H1 (cell line): ENCODE data around the gene TNFRSF8. TPM values are rescaled to one million over a fixed set of nuclear protein-coding genes. Genes with fewer than 3 reads are reported as not detected.

Source experiments
- CTCF ChIA-PET: fragments of 300-600 bp; sonication (Branson Sonifier 250); formaldehyde crosslinking; loops from one replicate; lab custom pipeline; 2021; ENCODE audit not compliant: partially characterized antibody; lab: Charles Lee
- POLR2A ChIA-PET: fragments of 300-600 bp; sonication (Branson Sonifier 250); formaldehyde crosslinking; loops from one replicate; lab custom pipeline; 2021; ENCODE audit warnings: inconsistent platforms; ENCODE audit not compliant: partially characterized antibody; lab: Charles Lee
- DNase-seq, 2 experiments: peaks; one replicate each; pipeline versions ENCODE4 v3.0.0 to v3.0.0-alpha.2; 2010 to 2022; ENCODE audit warnings: low spot score in 2 of 2, low read depth in 1 of 2, mixed read lengths in 1 of 2
- FAIRE-seq: peaks from 2 replicates; lab custom pipeline; 2011; peaks lifted over from hg19 to GRCh38; lab: Jason Lieb, UNC
- H2AFZ ChIP-seq: 2 replicates; pipeline ENCODE4 v1.8.1; 2012; ENCODE audit warnings: low read length, inconsistent platforms
- H2AK5ac ChIP-seq: 2 replicates; pipeline ENCODE4 v1.6.1; 2013; ENCODE audit warnings: low read depth, low read length
- H2BK120ac ChIP-seq: replicated peaks from 2 replicates; pipeline ENCODE3; 2013; ENCODE audit warnings: low read depth, low read length, inconsistent platforms
- H2BK12ac ChIP-seq: 2 replicates; pipeline ENCODE4 v1.6.1; 2013; ENCODE audit warnings: low read depth, low read length
- H2BK15ac ChIP-seq: 2 replicates; pipeline ENCODE4 v1.6.1; 2013; ENCODE audit warnings: low read length
- H2BK20ac ChIP-seq: 2 replicates; pipeline ENCODE4 v1.6.1; 2013; ENCODE audit warnings: low read length
- H2BK5ac ChIP-seq: 2 replicates; pipeline ENCODE4 v1.6.1; 2013; ENCODE audit warnings: low read depth, low read length
- H3K14ac ChIP-seq: 2 replicates; pipeline ENCODE4 v1.6.1; 2013; ENCODE audit warnings: inconsistent platforms; ENCODE audit not compliant: insufficient read length
- H3K18ac ChIP-seq: 2 replicates; pipeline ENCODE4 v1.6.1; 2013; ENCODE audit warnings: low read length; ENCODE audit errors: extremely low read depth
- H3K23ac ChIP-seq: 2 replicates; pipeline ENCODE4 v1.6.1; 2013; ENCODE audit warnings: inconsistent platforms; ENCODE audit not compliant: insufficient read length
- H3K23me2 ChIP-seq: 2 replicates; pipeline ENCODE4 v1.6.1; 2013; ENCODE audit warnings: low read depth, low read length
- H3K27ac ChIP-seq: 2 replicates; pipeline ENCODE4 v1.6.1; 2011; ENCODE audit warnings: low read depth, low read length, inconsistent platforms
- H3K27me3 ChIP-seq, 4 experiments: replicated peaks in 1 of 4; 1 replicate in 1 of 4; 2 replicates in 3 of 4; pipeline versions ENCODE4 v1.6.1 to v1.8.1; 2011 to 2013; ENCODE audit warnings: low read length in 3 of 4, mild to moderate bottlenecking in 3 of 4, inconsistent platforms in 2 of 4, mixed read lengths in 2 of 4, moderate library complexity in 1 of 4; ENCODE audit not compliant: control insufficient read depth in 3 of 4, insufficient read depth in 3 of 4; ENCODE audit errors: extremely low read depth in 1 of 4
- H3K36me3 ChIP-seq, 4 experiments: 2 replicates each; pipeline versions ENCODE4 v1.6.1 to v1.8.1; 2011 to 2013; ENCODE audit warnings: mild to moderate bottlenecking in 4 of 4, low read length in 3 of 4, moderate library complexity in 2 of 4, control low read depth in 1 of 4, inconsistent platforms in 1 of 4; ENCODE audit not compliant: insufficient read depth in 4 of 4, control insufficient read depth in 2 of 4
- H3K4ac ChIP-seq: replicated peaks from 2 replicates; pipeline ENCODE3; 2013; ENCODE audit warnings: low read length, low read depth, mixed read lengths, inconsistent platforms; ENCODE audit not compliant: insufficient read length
- H3K4me1 ChIP-seq, 4 experiments: replicated peaks in 1 of 4; 1 replicate in 1 of 4; 2 replicates in 3 of 4; pipeline versions ENCODE4 v1.6.1 to v1.8.1; 2011 to 2013; ENCODE audit warnings: low read length in 3 of 4, inconsistent platforms in 2 of 4, mixed read lengths in 1 of 4; ENCODE audit not compliant: insufficient read depth in 4 of 4, control insufficient read depth in 3 of 4
- H3K4me2 ChIP-seq, 2 experiments: 2 replicates each; pipeline versions ENCODE4 v1.6.1 to v1.8.1; 2011 to 2013; ENCODE audit warnings: low read depth in 2 of 2, low read length in 2 of 2, control low read depth in 1 of 2, inconsistent platforms in 1 of 2, mild to moderate bottlenecking in 1 of 2; ENCODE audit not compliant: insufficient read depth in 1 of 2
- H3K4me3 ChIP-seq, 4 experiments: fragments of 200-600, 300-600 bp in 1 of 4; sonication (generic), shearing (Covaris generic), sonication (Bioruptor Twin) in 1 of 4; 2 replicates each; pipeline versions ENCODE4 v1.5.1 to v1.8.1; 2011 to 2016; ENCODE audit warnings: low read length in 4 of 4, low read depth in 3 of 4, control low read depth in 2 of 4, inconsistent platforms in 2 of 4, mild to moderate bottlenecking in 2 of 4, mixed read lengths in 1 of 4, moderate library complexity in 1 of 4; ENCODE audit not compliant: insufficient read depth in 2 of 4; ENCODE audit errors: extremely low read depth in 1 of 4
- H3K56ac ChIP-seq: replicated peaks from 2 replicates; pipeline ENCODE3; 2013; ENCODE audit warnings: low read depth, mild to moderate bottlenecking, mixed read lengths, low read length, inconsistent platforms; ENCODE audit not compliant: insufficient read length
- H3K79me1 ChIP-seq: 2 replicates; pipeline ENCODE4 v1.6.1; 2013; ENCODE audit warnings: low read depth, low read length, control low read depth
- H3K79me2 ChIP-seq, 2 experiments: 2 replicates each; pipeline versions ENCODE4 v1.6.1 to v1.8.1; 2012 to 2013; ENCODE audit warnings: low read length in 2 of 2, mild to moderate bottlenecking in 2 of 2, inconsistent platforms in 1 of 2; ENCODE audit not compliant: insufficient read depth in 2 of 2, control insufficient read depth in 1 of 2
- H3K9ac ChIP-seq, 4 experiments: replicated peaks in 1 of 4; 1 replicate in 1 of 4; 2 replicates in 3 of 4; pipeline versions ENCODE4 v1.6.1 to v1.8.1; 2011 to 2013; ENCODE audit warnings: low read depth in 3 of 4, low read length in 3 of 4, control low read depth in 2 of 4, mild to moderate bottlenecking in 2 of 4, moderate library complexity in 2 of 4, inconsistent platforms in 1 of 4; ENCODE audit errors: extremely low read depth in 1 of 4
- H3K9me3 ChIP-seq, 2 experiments: 2 replicates each; pipeline versions ENCODE4 v1.6.1 to v1.8.1; 2012 to 2013; ENCODE audit warnings: mild to moderate bottlenecking in 2 of 2, moderate library complexity in 2 of 2, control low read depth in 1 of 2, inconsistent platforms in 1 of 2, low read depth in 1 of 2, low read length in 1 of 2, mixed read lengths in 1 of 2; ENCODE audit not compliant: insufficient read depth in 2 of 2
- H4K20me1 ChIP-seq, 2 experiments: replicated peaks in 1 of 2; 2 replicates each; pipeline versions ENCODE3 to v1.8.1; 2011 to 2013; ENCODE audit warnings: inconsistent platforms in 2 of 2, low read length in 2 of 2, mild to moderate bottlenecking in 1 of 2; ENCODE audit not compliant: insufficient read depth in 2 of 2, control insufficient read depth in 1 of 2
- H4K5ac ChIP-seq: 2 replicates; pipeline ENCODE4 v1.6.1; 2013; ENCODE audit warnings: low read length, low read depth, mixed read lengths, inconsistent platforms; ENCODE audit not compliant: insufficient read length
- H4K8ac ChIP-seq: 2 replicates; pipeline ENCODE4 v1.8.0; 2013; ENCODE audit warnings: mild to moderate bottlenecking, moderate library complexity, low read length, inconsistent platforms; ENCODE audit not compliant: insufficient read depth; ENCODE audit errors: extremely low read depth
- H4K91ac ChIP-seq: replicated peaks from 2 replicates; pipeline ENCODE3; 2013; ENCODE audit warnings: low read length, mixed read lengths, inconsistent platforms; ENCODE audit not compliant: insufficient read length
- FOSL1 ChIP-seq: IDR thresholded peaks from 2 replicates; pipeline ENCODE4 v1.6.1; 2011; ENCODE audit warnings: mild to moderate bottlenecking, low read depth, low read length, moderate library complexity; ENCODE audit not compliant: insufficient read depth
- JUND ChIP-seq: IDR thresholded peaks from 2 replicates; pipeline ENCODE4 v1.6.1; 2011; ENCODE audit warnings: mild to moderate bottlenecking, improper control_type of control experiment, low read length
- KDM5A ChIP-seq: fragments of 200-600 bp; IDR thresholded peaks from 2 replicates; pipeline ENCODE4 v1.7.1; 2012; ENCODE audit warnings: mild to moderate bottlenecking, low read length, inconsistent platforms, mixed read lengths
- RNF2 ChIP-seq: fragments of 200-900, 300-1000 bp; sonication (generic); IDR thresholded peaks from 2 replicates; pipeline ENCODE4 v1.7.1; 2016; ENCODE audit warnings: borderline replicate concordance, low read depth, mild to moderate bottlenecking, antibody characterized with exemption, low read length; ENCODE audit not compliant: poor library complexity, severe bottlenecking; ENCODE audit errors: missing control alignments
- TBP ChIP-seq: IDR thresholded peaks from 2 replicates; pipeline ENCODE4 v1.6.1; 2011; ENCODE audit warnings: low read depth, low read length, improper control_type of control experiment
- WGBS, 2 experiments: shearing (Covaris generic) in 1 of 2; methylation state at CpG; one replicate each; pipeline versions ENCODE4 v1.1.6 to v1.1.7; 2013 to 2015; ENCODE audit warnings: low lambda C conversion rate in 2 of 2, mixed read lengths in 2 of 2, inconsistent platforms in 1 of 2, low coverage in 1 of 2, missing lambda C conversion rate in 1 of 2; ENCODE audit not compliant: insufficient replicate concordance in 2 of 2, insufficient coverage in 1 of 2, insufficient read length in 1 of 2; ENCODE audit errors: extremely low coverage in 1 of 2, missing lambda C conversion rate in 1 of 2; 5-methylcytosine and 5-hydroxymethylcytosine counted together
- polyA plus RNA-seq, 7 experiments: library from polyadenylated mRNA; depleted of rRNA in 3 of 7; stranded (reverse) in 5 of 7; unstranded in 2 of 7; fragments of >200 nt in 5 of 7; fragments of 200-250 nt in 2 of 7; gene quantifications; 1 replicate in 5 of 7; 2 replicates in 1 of 7; 4 replicates in 1 of 7; pipeline versions ENCODE4 v1.2.1 to v1.2.3, GENCODE V29; 2011 to 2013; ENCODE audit warnings: missing spikeins in 2 of 7, mixed read lengths in 2 of 7
- total RNA-seq: library from RNA; stranded (reverse); fragmentation: NEBNext Ultra II Directional; extraction: Animal tissue kit (Norgen Biotek cat#: 25700); gene quantifications from 2 replicates; pipeline ENCODE4 v1.2.1, GENCODE V29; 2021
- TF ChIP-seq, protein P1 (sequence below): IDR thresholded peaks from 2 replicates; pipeline ENCODE4 v1.6.1; 2011; ENCODE audit warnings: low read length, improper control_type of control experiment

TNFRSF8 gene
- total and polyA plus RNA-seq, 2 of the 8 experiments (the other 6 are each of a cell fraction or from before 2014, with no cell fraction given): 23.2 to 32.7 TPM

DNA sequence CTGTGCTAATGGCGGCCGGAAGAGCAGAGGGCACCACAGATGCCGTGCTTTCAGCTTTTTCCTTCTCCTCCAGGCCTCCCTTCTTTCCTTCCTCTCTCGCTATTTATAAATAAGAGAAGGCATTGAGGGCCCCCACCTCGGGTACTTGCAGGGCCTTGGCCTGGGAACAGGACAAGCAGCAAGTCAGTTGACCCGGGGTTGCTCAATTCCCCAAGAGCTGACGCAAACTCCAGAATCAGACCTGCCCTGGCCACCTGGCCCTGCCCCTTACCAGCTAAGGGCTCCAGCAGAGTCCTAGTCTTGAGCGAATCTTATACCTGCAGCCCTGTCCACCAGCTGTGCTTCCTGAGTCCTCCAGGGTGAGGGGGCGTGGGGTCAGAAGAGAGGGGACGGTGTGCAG lies 117.2 kb downstream of the TNFRSF8 start:
- FAIRE-seq: no peak
- no peak for TF ChIP-seq FOSL1
- TF ChIP-seq JUND: no peak
- TF ChIP-seq RNF2: no peak
- TF ChIP-seq, protein P1, sequence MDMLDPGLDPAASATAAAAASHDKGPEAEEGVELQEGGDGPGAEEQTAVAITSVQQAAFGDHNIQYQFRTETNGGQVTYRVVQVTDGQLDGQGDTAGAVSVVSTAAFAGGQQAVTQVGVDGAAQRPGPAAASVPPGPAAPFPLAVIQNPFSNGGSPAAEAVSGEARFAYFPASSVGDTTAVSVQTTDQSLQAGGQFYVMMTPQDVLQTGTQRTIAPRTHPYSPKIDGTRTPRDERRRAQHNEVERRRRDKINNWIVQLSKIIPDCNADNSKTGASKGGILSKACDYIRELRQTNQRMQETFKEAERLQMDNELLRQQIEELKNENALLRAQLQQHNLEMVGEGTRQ: no peak
- no peak for TF ChIP-seq KDM5A
- TF ChIP-seq TBP: no peak

More for the DNA sequence above, 117.2 kb downstream of the TNFRSF8 start:
- H4K91ac ChIP-seq: peak overlapping the region; percentile 17
- H3K18ac ChIP-seq: no peak overlapping the region; the same call in 1 of the 2 replicates
- H2BK120ac ChIP-seq: no peak overlapping the region
- DNase-seq: no peak
- no peak overlapping the region for H2BK12ac ChIP-seq
- H3K9ac ChIP-seq: no peak overlapping the region
- H3K4me2 ChIP-seq: no peak overlapping the region
- peaks cover 0 to 18% (median 3%) of the 10 kb centered on the region in 4 experiments; a peak in 4 of 7 replicates for H3K4me1 ChIP-seq
- H3K14ac ChIP-seq: no peak overlapping the region
- no peak overlapping the region for H4K8ac ChIP-seq
- H4K20me1 ChIP-seq: no peaks in the 10 kb centered on the region
- H3K56ac ChIP-seq: no peak overlapping the region
- POLR2A ChIA-PET: interaction anchor here (1.5 kb wide), 1 partner anchor 11 kb away, joined by 8 read pairs; no protein-coding TSS in a partner anchor
- no peaks in the 10 kb centered on the region for H3K36me3 ChIP-seq
- H3K9me3 ChIP-seq: peaks cover 0 to 9% of the 10 kb centered on the region in 2 experiments; a peak in 1 of 4 replicates
- no peak overlapping the region for H2AK5ac ChIP-seq
- no peak overlapping the region for H3K4me3 ChIP-seq
- no peak overlapping the region for H2BK5ac ChIP-seq
- no peak overlapping the region for H2BK20ac ChIP-seq
- H3K27ac ChIP-seq: no peak overlapping the region
- 87% methylated on average over 10 of the region's 10 CpGs; no CpG with 5 or more reads in 1 of the 2 experiments for WGBS, 2 experiments
- H4K5ac ChIP-seq: no peak overlapping the region
- no peaks in the 10 kb centered on the region for H3K27me3 ChIP-seq
- H3K79me2 ChIP-seq: no peaks in the 10 kb centered on the region
- CTCF ChIA-PET: interaction anchor here (0.9 to 5.0 kb wide), 5 partner anchors 8 to 58 kb away, joined by 3 to 29 read pairs (median 9); no protein-coding TSS in a partner anchor
- no peaks in the 10 kb centered on the region for H3K79me1 ChIP-seq
- no peak overlapping the region for H3K4ac ChIP-seq
- no peak overlapping the region for H2AFZ ChIP-seq
- no peaks in the 10 kb centered on the region for H3K23me2 ChIP-seq
- no peak overlapping the region for H3K23ac ChIP-seq
- H2BK15ac ChIP-seq: no peak overlapping the region
